ENCODE measurements around the gene NUP188.

DNA sequence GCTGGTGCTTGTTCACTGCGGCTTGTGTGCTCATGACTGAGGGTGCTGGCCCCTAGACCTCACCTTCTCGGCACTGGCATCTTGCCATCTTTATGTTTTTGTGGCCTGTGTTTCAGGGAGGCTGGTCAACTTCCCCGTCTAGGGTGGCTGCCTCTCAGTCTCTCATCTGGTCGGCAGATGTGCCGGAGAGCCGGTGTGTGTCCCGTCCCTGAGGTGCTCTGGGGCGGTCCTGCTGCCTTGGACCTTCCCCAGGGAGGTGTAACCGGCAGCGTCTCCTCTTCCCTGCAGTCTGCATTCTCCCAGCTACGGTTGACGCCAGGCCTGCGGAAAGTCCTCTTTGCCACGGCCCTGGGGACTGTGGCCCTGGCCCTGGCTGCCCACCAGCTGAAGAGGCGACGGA lies 94.5 kb downstream of the NUP188 start:
- TF ChIP-seq POLR2A (IDR thresholded peaks at IDR 0.05; ENCODE audit: low read length) (no peak), GATA1 (IDR thresholded peaks at IDR 0.05; ENCODE audit: low read depth, low read length) (no peak)
